Osteocyte (in vitro differentiated cells): Measurements from ENCODE around the gene VCX3B. TPM values are rescaled to one million over a fixed set of nuclear protein-coding genes. Genes with fewer than 3 reads are reported as not detected.
"Not testable (repeated sequence)": the region's sequence is repeated elsewhere in the genome, so short reads cannot be mapped to it uniquely, and the experiment has no call there.

ENCODE experiments used
- DNase-seq: peaks from one replicate; pipeline ENCODE4 v3.0.0; 2021; ENCODE audit warnings: mixed read lengths; ENCODE audit not compliant: unreplicated experiment; ENCODE audit errors: extremely low spot score
- H3K27ac Mint-ChIP-seq: one replicate; pipeline ENCODE4 v1.8.0; 2021; ENCODE audit warnings: mild to moderate bottlenecking, mixed read lengths; ENCODE audit not compliant: unreplicated experiment
- H3K27me3 Mint-ChIP-seq: one replicate; pipeline ENCODE4 v1.8.0; 2021; ENCODE audit warnings: mixed read lengths; ENCODE audit not compliant: unreplicated experiment
- H3K36me3 Mint-ChIP-seq: one replicate; pipeline ENCODE4 v1.8.0; 2021; ENCODE audit warnings: mixed read lengths; ENCODE audit not compliant: unreplicated experiment
- H3K4me1 Mint-ChIP-seq: one replicate; pipeline ENCODE4 v1.8.0; 2021; ENCODE audit warnings: mixed read lengths; ENCODE audit not compliant: unreplicated experiment
- H3K4me3 Mint-ChIP-seq: one replicate; pipeline ENCODE4 v1.8.0; 2021; ENCODE audit warnings: mild to moderate bottlenecking, moderate library complexity, mixed read lengths; ENCODE audit not compliant: unreplicated experiment
- H3K9me3 Mint-ChIP-seq: one replicate; pipeline ENCODE4 v1.8.0; 2021; ENCODE audit warnings: mixed read lengths; ENCODE audit not compliant: unreplicated experiment
- total RNA-seq: library from RNA; stranded (reverse); gene quantifications from 2 replicates; pipeline ENCODE4 v1.2.1, GENCODE V29; 2021
- TF ChIP-seq, protein P1 (sequence below): fragments of 200-600 bp; sonication (generic); IDR thresholded peaks from 2 replicates; pipeline ENCODE4 v1.5.0; 2021; ENCODE audit warnings: antibody characterized with exemption, mild to moderate bottlenecking, moderate library complexity

The VCX3B gene
- total RNA-seq, 1 donor from 2014 or later: not detected

DNA sequence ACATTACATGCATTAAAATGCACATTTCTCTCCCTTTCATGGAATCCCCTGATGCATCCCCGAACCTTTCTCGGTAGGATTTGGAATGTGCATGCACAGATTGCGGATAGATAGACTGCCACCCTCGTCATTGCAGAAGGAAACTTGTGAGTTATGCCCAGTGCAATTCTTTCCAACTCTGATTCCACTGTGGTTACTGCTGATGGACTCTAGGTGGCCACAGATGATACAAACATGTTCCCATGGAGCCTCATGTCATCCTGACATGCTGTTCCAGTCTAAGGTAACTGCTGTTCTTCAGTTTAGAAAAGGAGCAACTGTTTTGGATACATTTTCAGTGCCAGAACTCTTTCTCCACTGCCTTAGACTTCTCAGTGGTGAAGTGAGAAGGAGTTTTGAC, 9.1 kb upstream of the VCX3B start:
- Mint-ChIP-seq H3K4me1 (no peaks in the 10 kb centered on the region), H3K9me3 (peaks cover 13% of the 10 kb centered on the region), H3K36me3 (no peaks in the 10 kb centered on the region), H3K4me3 (no peak overlapping the region), H3K27ac (no peak overlapping the region), H3K27me3 (no peaks in the 10 kb centered on the region)
- no peak for DNase-seq
- TF ChIP-seq, protein P1, sequence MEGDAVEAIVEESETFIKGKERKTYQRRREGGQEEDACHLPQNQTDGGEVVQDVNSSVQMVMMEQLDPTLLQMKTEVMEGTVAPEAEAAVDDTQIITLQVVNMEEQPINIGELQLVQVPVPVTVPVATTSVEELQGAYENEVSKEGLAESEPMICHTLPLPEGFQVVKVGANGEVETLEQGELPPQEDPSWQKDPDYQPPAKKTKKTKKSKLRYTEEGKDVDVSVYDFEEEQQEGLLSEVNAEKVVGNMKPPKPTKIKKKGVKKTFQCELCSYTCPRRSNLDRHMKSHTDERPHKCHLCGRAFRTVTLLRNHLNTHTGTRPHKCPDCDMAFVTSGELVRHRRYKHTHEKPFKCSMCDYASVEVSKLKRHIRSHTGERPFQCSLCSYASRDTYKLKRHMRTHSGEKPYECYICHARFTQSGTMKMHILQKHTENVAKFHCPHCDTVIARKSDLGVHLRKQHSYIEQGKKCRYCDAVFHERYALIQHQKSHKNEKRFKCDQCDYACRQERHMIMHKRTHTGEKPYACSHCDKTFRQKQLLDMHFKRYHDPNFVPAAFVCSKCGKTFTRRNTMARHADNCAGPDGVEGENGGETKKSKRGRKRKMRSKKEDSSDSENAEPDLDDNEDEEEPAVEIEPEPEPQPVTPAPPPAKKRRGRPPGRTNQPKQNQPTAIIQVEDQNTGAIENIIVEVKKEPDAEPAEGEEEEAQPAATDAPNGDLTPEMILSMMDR: no peak

DNA sequence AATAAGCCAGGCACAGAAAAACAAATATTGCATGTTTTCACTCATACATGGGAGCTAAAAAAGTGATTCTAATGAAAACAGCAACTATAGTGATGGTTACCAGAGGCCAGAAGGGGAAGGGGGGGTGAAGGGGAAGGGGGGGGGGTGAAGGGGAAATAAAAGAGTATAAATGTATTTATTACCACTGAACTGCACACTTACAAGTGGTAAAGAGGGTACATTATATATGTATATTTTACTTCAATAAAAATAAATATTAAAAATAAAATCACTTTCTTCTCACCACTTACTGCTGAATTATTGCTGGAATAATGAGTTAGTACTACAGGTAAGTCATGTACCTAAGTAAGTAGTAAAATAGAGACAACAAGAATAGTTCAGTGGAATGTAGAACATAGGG, 2.1 kb upstream of the VCX3B start:
- DNase-seq: no peak
- Mint-ChIP-seq H3K27me3 (no peaks in the 10 kb centered on the region), H3K36me3 (no peaks in the 10 kb centered on the region), H3K27ac (no peak overlapping the region), H3K4me1 (no peaks in the 10 kb centered on the region), H3K9me3 (peaks cover 13% of the 10 kb centered on the region), H3K4me3 (no peak overlapping the region)
- TF ChIP-seq, protein P1: no peak

DNA sequence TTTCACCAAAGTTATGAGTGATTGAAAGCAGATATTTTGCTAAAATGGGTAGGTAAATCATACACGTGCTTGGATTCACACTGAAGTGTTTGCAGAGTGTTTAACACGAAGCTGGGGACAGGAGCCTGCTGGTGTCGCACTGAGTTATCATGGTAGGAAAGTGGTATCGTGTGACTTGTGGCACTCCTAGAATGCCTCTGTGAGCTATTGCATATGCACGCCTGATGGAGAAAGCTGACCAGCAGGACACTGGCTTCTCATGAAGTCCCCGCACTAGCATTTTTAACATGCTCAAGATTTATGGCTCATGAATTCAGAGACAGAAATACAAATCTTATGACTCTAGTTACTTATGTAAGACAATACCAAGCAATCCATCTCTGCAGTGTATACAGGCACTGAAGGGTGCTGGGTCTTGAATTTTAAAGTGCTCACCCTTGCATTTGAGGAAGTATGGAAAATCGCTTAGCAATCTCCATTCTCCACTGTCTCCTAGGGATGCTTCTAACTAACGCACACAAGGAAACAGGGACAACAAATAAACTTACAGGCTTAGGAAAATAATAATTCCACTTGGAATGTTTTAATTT, 19.8 kb downstream of the VCX3B start:
- no peaks in the 10 kb centered on the region for H3K27me3 Mint-ChIP-seq
- no peaks in the 10 kb centered on the region for H3K36me3 Mint-ChIP-seq

DNA sequence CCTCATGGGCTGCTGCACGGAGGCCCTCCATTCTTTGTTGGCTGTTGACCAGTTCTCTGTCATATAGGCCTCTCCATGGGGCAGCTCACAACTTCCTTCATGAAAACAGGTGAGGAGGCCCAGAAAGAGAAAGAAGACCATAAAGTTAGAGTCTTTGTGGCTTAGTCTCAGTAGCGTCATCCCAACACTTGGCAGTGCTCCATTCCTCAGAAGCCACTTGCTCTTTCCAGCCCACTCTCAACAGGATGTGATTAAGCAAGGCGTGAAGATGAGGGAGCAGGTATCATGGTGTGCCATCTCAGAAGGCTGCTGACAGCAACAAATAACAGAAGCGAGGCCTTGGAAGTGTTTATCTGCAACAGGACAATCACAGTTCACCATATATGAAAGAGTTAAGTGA, 30.4 kb downstream of the VCX3B start:
- DNase-seq, H3K27ac Mint-ChIP-seq, H3K36me3 Mint-ChIP-seq, H3K4me3 Mint-ChIP-seq, H3K4me1 Mint-ChIP-seq, H3K27me3 Mint-ChIP-seq: not testable (repeated sequence)
- peaks cover 18% of the 10 kb centered on the region for H3K9me3 Mint-ChIP-seq

More for the DNA sequence above, 19.8 kb downstream of the VCX3B start:
- H3K4me1 Mint-ChIP-seq: no peaks in the 10 kb centered on the region
- DNase-seq: no peak
- TF ChIP-seq, protein P1: no peak
- no peak overlapping the region for H3K4me3 Mint-ChIP-seq
- peaks cover 6% of the 10 kb centered on the region for H3K9me3 Mint-ChIP-seq
- no peak overlapping the region for H3K27ac Mint-ChIP-seq

DNA sequence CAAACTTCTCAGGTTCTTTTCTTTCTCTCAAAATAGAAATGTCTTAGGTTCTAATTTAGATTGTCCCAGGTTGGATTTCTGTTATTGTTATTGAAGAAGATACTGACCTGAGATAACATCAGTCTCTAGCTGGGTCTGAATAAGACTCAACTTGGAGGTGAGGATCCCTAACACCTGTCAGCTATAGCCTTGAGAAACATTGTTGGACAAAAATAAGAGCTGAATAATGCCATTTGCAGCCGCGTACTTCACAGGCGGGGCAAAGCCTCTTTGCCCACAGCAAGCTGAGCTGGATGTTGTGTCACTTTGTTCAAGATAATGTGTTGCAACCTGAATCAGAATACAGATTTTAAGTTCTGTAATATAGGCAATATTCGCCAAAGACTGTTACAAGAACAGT, 35.6 kb downstream of the VCX3B start:
- no peaks in the 10 kb centered on the region for H3K27me3 Mint-ChIP-seq
- H3K4me3 Mint-ChIP-seq: no peak overlapping the region
- DNase-seq: no peak
- TF ChIP-seq, protein P1: no peak
- H3K36me3 Mint-ChIP-seq: no peaks in the 10 kb centered on the region
- H3K27ac Mint-ChIP-seq: no peak overlapping the region
- no peaks in the 10 kb centered on the region for H3K4me1 Mint-ChIP-seq
- peaks cover 15% of the 10 kb centered on the region for H3K9me3 Mint-ChIP-seq

DNA sequence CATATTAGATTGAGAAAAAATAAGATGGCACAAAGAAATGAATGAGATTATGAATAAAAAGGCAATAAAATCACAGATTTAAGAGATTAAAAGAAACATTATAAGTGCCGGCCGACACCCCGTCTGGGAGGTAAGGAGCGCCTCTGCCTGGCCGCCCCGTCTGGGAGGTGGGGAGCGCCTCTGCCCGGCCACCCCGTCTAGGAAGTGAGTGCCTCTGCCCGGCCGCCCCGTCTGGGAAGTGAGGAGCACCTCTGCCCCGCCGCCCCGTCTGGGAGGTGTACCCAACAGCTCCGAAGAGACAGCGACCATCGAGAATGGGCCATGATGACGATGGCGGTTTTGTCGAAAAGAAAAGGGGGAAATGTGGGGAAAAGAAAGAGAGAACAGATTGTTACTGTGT, 37.5 kb downstream of the VCX3B start:
- not testable (repeated sequence) for DNase-seq

More for the DNA sequence above, 37.5 kb downstream of the VCX3B start:
- not testable (repeated sequence) for H3K4me1 Mint-ChIP-seq, H3K9me3 Mint-ChIP-seq, H3K4me3 Mint-ChIP-seq, H3K27ac Mint-ChIP-seq, H3K27me3 Mint-ChIP-seq, H3K36me3 Mint-ChIP-seq
